K562 (cell line): ENCODE results near the gene COL21A1. TPM values are rescaled to one million over a fixed set of nuclear protein-coding genes. Genes with fewer than 3 reads are reported as not detected.
A peak's percentile ranks its signal among the peaks of the same experiment; 100 is the strongest.

ENCODE experiments used
- ATAC-seq: fragments of 200-7000 bp; cut with Tn5 transposase; 3 replicates; pipeline ENCODE4 v1.9.1; 2020; ENCODE audit warnings: moderate library complexity
- BruUV-seq: library from RNA; stranded (reverse); fragments of 400-500 nt; replicated peaks from 2 replicates; lab custom pipeline; 2021; lab: Mats Ljungman, UMichigan
- CTCF ChIA-PET: fragments of 300-600 bp; formaldehyde crosslinking; extraction: SDS; loops from one replicate; lab custom pipeline; 2021; ENCODE audit warnings: low intra/inter-chr PET ratio; lab: Yijun Ruan, JAX
- POLR2A ChIA-PET: fragments of 300-600, 350-650 bp; sonication (Branson Sonifier 250); formaldehyde crosslinking; extraction: SDS; loops from one replicate; lab custom pipeline; 2021; ENCODE audit warnings: antibody characterized with exemption, inconsistent platforms; lab: Yijun Ruan, JAX
- DNase-seq, 4 experiments: peaks; one replicate each; pipeline versions ENCODE4 v3.0.0 to v3.0.0-alpha.2; 2011 to 2018; ENCODE audit warnings: low spot score in 3 of 4, mixed read lengths in 3 of 4; ENCODE audit errors: extremely low read depth in 1 of 4
- FAIRE-seq: peaks from 2 replicates; lab custom pipeline; 2011; peaks lifted over from hg19 to GRCh38; lab: Jason Lieb, UNC
- H2AFZ ChIP-seq: 2 replicates; pipeline ENCODE4 v1.6.0; 2011; ENCODE audit warnings: low read depth, low read length, control low read depth, inconsistent platforms
- H3K27ac ChIP-seq: fragments of 200-600 bp; 3 replicates; pipeline ENCODE4 v1.8.0; 2011; ENCODE audit warnings: low read depth, mild to moderate bottlenecking, control low read depth, inconsistent platforms, low read length, moderate library complexity, mixed read lengths; ENCODE audit errors: extremely low read depth
- H3K27me3 ChIP-seq, 2 experiments: fragments of 300-600 bp in 1 of 2; 2 replicates in 1 of 2; 3 replicates in 1 of 2; pipeline versions ENCODE4 v1.6.0 to v1.8.0; 2011; ENCODE audit warnings: inconsistent platforms in 2 of 2, low read length in 2 of 2, mild to moderate bottlenecking in 1 of 2, mixed read lengths in 1 of 2, moderate library complexity in 1 of 2; ENCODE audit not compliant: control insufficient read depth in 2 of 2, insufficient read depth in 2 of 2
- H3K36me3 ChIP-seq: fragments of 300-600 bp; 3 replicates; pipeline ENCODE4 v1.8.0; 2011; ENCODE audit warnings: mild to moderate bottlenecking, low read length, inconsistent platforms; ENCODE audit not compliant: control insufficient read depth, insufficient read depth
- H3K4me1 ChIP-seq, 2 experiments: fragments of 200-600 bp in 1 of 2; replicated peaks in 1 of 2; 2 replicates in 1 of 2; 3 replicates in 1 of 2; pipeline versions ENCODE4 v1.5.1 to v1.8.0; 2011; ENCODE audit warnings: inconsistent platforms in 2 of 2, low read length in 2 of 2, mild to moderate bottlenecking in 1 of 2, mixed read lengths in 1 of 2, moderate library complexity in 1 of 2; ENCODE audit not compliant: control insufficient read depth in 2 of 2, insufficient read depth in 2 of 2
- H3K4me2 ChIP-seq: 2 replicates; pipeline ENCODE4 v1.6.1; 2011; ENCODE audit warnings: low read length, control low read depth, inconsistent platforms, mixed read lengths; ENCODE audit not compliant: insufficient read depth
- H3K4me3 ChIP-seq: fragments of 200-600 bp; sonication (generic), shearing (Covaris generic); 2 replicates; pipeline ENCODE4 v1.5.1; 2016; ENCODE audit warnings: control low read depth, inconsistent platforms
- H3K79me2 ChIP-seq: fragments of 200-600 bp; 3 replicates; pipeline ENCODE4 v1.8.0; 2011; ENCODE audit warnings: low read length, inconsistent platforms; ENCODE audit not compliant: control insufficient read depth, insufficient read depth
- H3K9ac ChIP-seq, 2 experiments: 2 replicates each; pipeline versions ENCODE4 v1.6.0 to v1.6.1; 2011; ENCODE audit warnings: low read depth in 2 of 2, low read length in 2 of 2, control low read depth in 1 of 2, inconsistent platforms in 1 of 2, mild to moderate bottlenecking in 1 of 2, mixed read lengths in 1 of 2; ENCODE audit not compliant: insufficient read depth in 1 of 2
- H3K9me1 ChIP-seq: one replicate; pipeline ENCODE4 v1.6.0; 2011; ENCODE audit warnings: inconsistent platforms, mild to moderate bottlenecking, low read length, moderate library complexity; ENCODE audit not compliant: control insufficient read depth, insufficient read depth
- H3K9me3 ChIP-seq: replicated peaks from 2 replicates; pipeline ENCODE4 v1.5.1; 2011; ENCODE audit warnings: low read depth, low read length, inconsistent platforms; ENCODE audit not compliant: control insufficient read depth, insufficient read depth
- H4K20me1 ChIP-seq: replicated peaks from 2 replicates; pipeline ENCODE4 v1.6.1; 2011; ENCODE audit warnings: low read length, inconsistent platforms, mixed read lengths; ENCODE audit not compliant: control insufficient read depth, insufficient read depth
- DDX20 ChIP-seq: fragments of 450-650 bp; IDR thresholded peaks from 2 replicates; pipeline ENCODE4 v1.6.1; 2016; ENCODE audit warnings: missing genetic modification characterization, low read depth, mild to moderate bottlenecking, missing compliant biosample characterization, moderate library complexity
- ZNF140 ChIP-seq: fragments of 250-450 bp; sonication (Bioruptor Pico); IDR thresholded peaks from 2 replicates; pipeline ENCODE4 v1.8.0; 2021; ENCODE audit warnings: moderate library complexity, mild to moderate bottlenecking, inconsistent platforms
- ZNF197 ChIP-seq: fragments of 200-800 bp; sonication (Bioruptor generic); IDR thresholded peaks from 2 replicates; pipeline ENCODE4 v1.6.1; 2016; ENCODE audit warnings: low read depth, missing genetic modification characterization, missing compliant biosample characterization
- ZNF274 ChIP-seq: IDR thresholded peaks from 2 replicates; pipeline ENCODE4 v1.6.1; 2011; ENCODE audit warnings: low read depth, mild to moderate bottlenecking, low read length, moderate library complexity, borderline replicate concordance
- ZNF707 ChIP-seq: fragments of 250-450 bp; sonication (Bioruptor Pico); conservative IDR thresholded peaks from 2 replicates; pipeline ENCODE4 v1.8.0; 2022; ENCODE audit warnings: inconsistent platforms, mild to moderate bottlenecking, moderate library complexity
- WGBS: fragments of 100-300 bp; shearing (Covaris generic); methylation state at CpG from one replicate; pipeline ENCODE4 v1.1.6; 2016; ENCODE audit warnings: low coverage, mixed read lengths; ENCODE audit not compliant: insufficient coverage; ENCODE audit errors: missing lambda C conversion rate; 5-methylcytosine and 5-hydroxymethylcytosine counted together
- in situ Hi-C: fragments of 300-500 bp; cut with MboI; formaldehyde crosslinking; loops from 4 replicates; pipeline ENCODE4 v1.15.0; 2018; ENCODE audit warnings: inconsistent platforms, mixed read lengths
- intact Hi-C: fragments of 100-400 bp; cut with micrococcal nuclease; formaldehyde crosslinking; loops from 2 replicates; pipeline ENCODE4 v1.14.2; 2022
- polyA plus RNA-seq, 8 experiments: library from polyadenylated mRNA; depleted of rRNA in 4 of 8; stranded (reverse) in 5 of 8; unstranded in 3 of 8; fragments of >200 nt; fragmentation: Nextera tagmentation in 2 of 8; fragmentation: Illumina TruSeq in 1 of 8; extraction: Ambion mirVana in 2 of 8; extraction: Trizol in 1 of 8; gene quantifications; 2 replicates each; pipeline versions ENCODE4 v1.2.1 to v1.2.3, GENCODE V29; 2011 to 2014; ENCODE audit warnings: inconsistent platforms in 1 of 8, missing spikeins in 1 of 8
- total RNA-seq, 7 experiments: library from RNA; depleted of rRNA in 6 of 7; stranded (reverse); fragments of >200 nt in 6 of 7; fragmentation: Illumina TruSeq in 2 of 7; extraction: Trizol in 2 of 7; gene quantifications; 2 replicates each; pipeline versions ENCODE4 v1.2.1 to v1.2.3, GENCODE V29; 2011 to 2021; ENCODE audit warnings: low replicate concordance in 1 of 7
- TF ChIP-seq, protein P1 (sequence below): fragments of 250-450 bp; sonication (Bioruptor Pico); IDR thresholded peaks from 2 replicates; pipeline ENCODE4 v1.8.0; 2021; ENCODE audit warnings: moderate library complexity, mild to moderate bottlenecking, inconsistent platforms
- TF ChIP-seq, protein P2 (sequence below): fragments of 250-450 bp; sonication (Bioruptor Pico); IDR thresholded peaks from 2 replicates; pipeline ENCODE4 v1.8.0; 2021; ENCODE audit warnings: borderline replicate concordance, mild to moderate bottlenecking, moderate library complexity; ENCODE audit not compliant: poor library complexity, severe bottlenecking
- TF ChIP-seq, protein P3 (sequence below): fragments of 450-650 bp; IDR thresholded peaks from 2 replicates; pipeline ENCODE4 v1.6.1; 2016; ENCODE audit warnings: mild to moderate bottlenecking

Gene COL21A1
- total and polyA plus RNA-seq, 9 of the 15 experiments (the other 6 are each of a cell fraction or from before 2014, with no cell fraction given), result 0.03 to 0.76 (median 0.25) TPM

- WGBS, result 0% methylated on average over 1 of the region's 1 CpG
- in situ Hi-C loops (no loop called here), intact Hi-C loops (no loop called here)
- Histone ChIP-seq H4K20me1 (no peaks in the 10 kb centered on the region), H3K36me3 (no peaks in the 10 kb centered on the region), H2AFZ (no peak overlapping the region), H3K4me2 (no peak overlapping the region), H3K27me3 (no peaks in the 10 kb centered on the region), H3K4me3 (no peak overlapping the region), H3K27ac (no peak overlapping the region), H3K9me3 (no peaks in the 10 kb centered on the region), H3K9ac (no peak overlapping the region), H3K79me2 (no peaks in the 10 kb centered on the region), H3K4me1 (no peaks in the 10 kb centered on the region), H3K9me1 (no peaks in the 10 kb centered on the region)
- TF ChIP-seq ZNF274 (no peak), DDX20 (tag) (no peak), ZNF140 (CRISPR knock-in tag) (no peak), ZNF197 (CRISPR knock-in tag) (no peak), ZNF707 (CRISPR knock-in tag) (peak; percentile 60; the same call in 1 of the 2 replicates)
- TF ChIP-seq, protein P1, sequence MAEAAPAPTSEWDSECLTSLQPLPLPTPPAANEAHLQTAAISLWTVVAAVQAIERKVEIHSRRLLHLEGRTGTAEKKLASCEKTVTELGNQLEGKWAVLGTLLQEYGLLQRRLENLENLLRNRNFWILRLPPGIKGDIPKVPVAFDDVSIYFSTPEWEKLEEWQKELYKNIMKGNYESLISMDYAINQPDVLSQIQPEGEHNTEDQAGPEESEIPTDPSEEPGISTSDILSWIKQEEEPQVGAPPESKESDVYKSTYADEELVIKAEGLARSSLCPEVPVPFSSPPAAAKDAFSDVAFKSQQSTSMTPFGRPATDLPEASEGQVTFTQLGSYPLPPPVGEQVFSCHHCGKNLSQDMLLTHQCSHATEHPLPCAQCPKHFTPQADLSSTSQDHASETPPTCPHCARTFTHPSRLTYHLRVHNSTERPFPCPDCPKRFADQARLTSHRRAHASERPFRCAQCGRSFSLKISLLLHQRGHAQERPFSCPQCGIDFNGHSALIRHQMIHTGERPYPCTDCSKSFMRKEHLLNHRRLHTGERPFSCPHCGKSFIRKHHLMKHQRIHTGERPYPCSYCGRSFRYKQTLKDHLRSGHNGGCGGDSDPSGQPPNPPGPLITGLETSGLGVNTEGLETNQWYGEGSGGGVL (CRISPR knock-in tag), result no peak
- TF ChIP-seq, protein P2, sequence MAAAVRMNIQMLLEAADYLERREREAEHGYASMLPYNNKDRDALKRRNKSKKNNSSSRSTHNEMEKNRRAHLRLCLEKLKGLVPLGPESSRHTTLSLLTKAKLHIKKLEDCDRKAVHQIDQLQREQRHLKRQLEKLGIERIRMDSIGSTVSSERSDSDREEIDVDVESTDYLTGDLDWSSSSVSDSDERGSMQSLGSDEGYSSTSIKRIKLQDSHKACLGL (CRISPR knock-in tag), result no peak
- TF ChIP-seq, protein P3, sequence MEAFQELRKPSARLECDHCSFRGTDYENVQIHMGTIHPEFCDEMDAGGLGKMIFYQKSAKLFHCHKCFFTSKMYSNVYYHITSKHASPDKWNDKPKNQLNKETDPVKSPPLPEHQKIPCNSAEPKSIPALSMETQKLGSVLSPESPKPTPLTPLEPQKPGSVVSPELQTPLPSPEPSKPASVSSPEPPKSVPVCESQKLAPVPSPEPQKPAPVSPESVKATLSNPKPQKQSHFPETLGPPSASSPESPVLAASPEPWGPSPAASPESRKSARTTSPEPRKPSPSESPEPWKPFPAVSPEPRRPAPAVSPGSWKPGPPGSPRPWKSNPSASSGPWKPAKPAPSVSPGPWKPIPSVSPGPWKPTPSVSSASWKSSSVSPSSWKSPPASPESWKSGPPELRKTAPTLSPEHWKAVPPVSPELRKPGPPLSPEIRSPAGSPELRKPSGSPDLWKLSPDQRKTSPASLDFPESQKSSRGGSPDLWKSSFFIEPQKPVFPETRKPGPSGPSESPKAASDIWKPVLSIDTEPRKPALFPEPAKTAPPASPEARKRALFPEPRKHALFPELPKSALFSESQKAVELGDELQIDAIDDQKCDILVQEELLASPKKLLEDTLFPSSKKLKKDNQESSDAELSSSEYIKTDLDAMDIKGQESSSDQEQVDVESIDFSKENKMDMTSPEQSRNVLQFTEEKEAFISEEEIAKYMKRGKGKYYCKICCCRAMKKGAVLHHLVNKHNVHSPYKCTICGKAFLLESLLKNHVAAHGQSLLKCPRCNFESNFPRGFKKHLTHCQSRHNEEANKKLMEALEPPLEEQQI, result no peak
- CTCF ChIA-PET, result no interaction called here
- POLR2A ChIA-PET, result no interaction called here
- BruUV-seq, result no TSS peak
- ATAC-seq (no peak), DNase-seq (no peak), FAIRE-seq (no peak)
Measured at GRCh38 chr6:56270812-56271441, 23.5 kb upstream of the COL21A1 start.
